ENCODE results near the gene ZNF423.

- TF ChIP-seq YY1 (IDR thresholded peaks at IDR 0.05; ENCODE audit: insufficient read depth, insufficient read length) (no peak), SUZ12 (IDR thresholded peaks at IDR 0.05; ENCODE audit: extremely low read depth, insufficient read depth, insufficient read length) (no peak)
These were observed 367.6 kb downstream of the ZNF423 start for GRCh38 chr16:49488336-49488735.
